ENCODE data around the gene MAN1B1.

MAN1B1 gene

GRCh38 chr9:137068539-137069507 lies 18.0 kb upstream of the MAN1B1 start:
- no peak for DNase-seq (ENCODE audit: low read depth)

DNA sequence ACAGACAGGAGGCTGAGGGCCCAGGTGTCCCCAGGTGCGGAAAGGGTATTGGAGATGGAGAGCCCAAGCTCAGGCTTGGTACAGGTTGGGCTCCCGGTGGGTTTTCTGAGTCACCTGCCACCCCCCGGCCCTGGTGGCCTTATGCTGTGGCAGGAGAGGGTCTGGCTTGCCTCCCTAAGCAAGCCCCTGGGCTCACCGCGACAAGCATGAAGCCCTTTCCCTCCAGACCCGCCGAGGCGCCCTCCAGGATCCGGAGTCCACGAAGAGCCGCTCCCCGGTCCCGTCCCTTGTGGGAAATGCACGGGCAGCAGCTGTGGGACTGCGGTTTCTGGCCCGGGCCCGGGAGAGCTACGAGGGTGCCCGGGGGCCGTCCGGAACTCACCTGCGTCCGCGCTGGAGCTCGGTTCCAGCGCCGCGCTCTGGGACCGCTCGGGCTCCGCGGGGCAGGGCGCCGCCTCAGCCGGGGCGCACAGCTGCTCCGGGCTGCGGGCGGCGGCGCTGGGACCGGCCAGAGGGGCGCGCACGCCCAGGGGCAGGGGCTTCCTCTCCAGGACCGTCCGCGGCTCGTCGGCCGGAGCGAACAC lies 17.2 kb upstream of the MAN1B1 start:
- DNase-seq (ENCODE audit: low read depth): no peak

GRCh38 chr9:137070201-137070905 lies 16.4 kb upstream of the MAN1B1 start, which contains the start of gene SAPCD2:
SAPCD2 (minus strand) TSS chr9:137070557; CDS start chr9:137070460, 97 bp downstream.
- DNase-seq (ENCODE audit: low read depth): no peak

DNA sequence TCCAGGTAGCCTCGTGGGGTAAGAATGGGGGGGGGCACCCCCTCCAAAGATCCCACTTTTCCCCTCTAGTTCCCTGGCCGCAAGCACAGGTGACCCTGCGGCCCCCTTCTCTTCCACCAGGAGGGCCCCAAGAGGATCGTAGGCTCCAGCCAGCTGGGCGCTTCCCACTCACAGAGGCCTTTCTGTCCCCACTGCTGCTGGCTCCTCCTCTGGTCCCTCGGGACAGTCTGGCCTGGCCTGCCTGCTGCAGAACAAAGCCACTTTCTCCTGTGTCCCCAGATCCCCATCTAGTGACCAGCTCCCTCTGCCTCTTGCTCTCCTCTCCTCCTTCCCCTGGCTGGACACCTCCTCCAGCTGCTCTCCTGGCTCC lies 15.9 kb upstream of the MAN1B1 start:
- no peak for DNase-seq (ENCODE audit: low read depth)

GRCh38 chr9:137071282-137071681 lies 15.5 kb upstream of the MAN1B1 start:
- no peak for DNase-seq (ENCODE audit: low read depth)

- DNase-seq (ENCODE audit: low read depth): no peak
Observed at GRCh38 chr9:137073992-137074399, 12.8 kb upstream of the MAN1B1 start.

DNA sequence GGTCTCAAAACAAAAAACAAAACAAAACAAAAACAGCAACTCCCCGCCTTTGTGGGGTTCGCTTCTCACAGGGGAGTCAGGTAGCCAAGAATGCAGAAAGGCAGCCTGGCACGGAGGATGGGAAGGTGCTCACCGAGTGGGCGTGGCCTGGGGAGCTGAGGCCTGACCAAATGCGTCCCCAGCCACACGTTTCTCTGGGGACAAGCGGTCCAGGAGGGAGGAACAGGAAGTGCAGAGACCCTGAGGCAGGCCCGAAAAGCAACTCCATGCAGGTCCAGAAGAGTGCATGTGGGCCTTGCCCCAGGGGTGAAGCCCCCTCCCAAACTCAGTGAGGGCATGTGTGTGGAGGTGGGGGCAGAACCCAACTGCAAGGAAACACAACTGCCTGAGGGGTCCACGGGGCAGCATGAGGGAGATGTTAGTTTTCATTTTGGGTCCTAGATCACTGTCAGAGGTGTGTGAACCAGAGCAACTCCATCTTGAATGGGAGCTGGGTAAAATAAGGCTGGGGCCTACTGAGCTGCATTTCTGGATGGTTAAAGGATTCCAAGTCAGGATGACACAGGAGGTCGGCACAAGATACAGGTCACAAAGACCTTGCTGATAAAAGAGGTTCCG lies 12.0 kb upstream of the MAN1B1 start:
- DNase-seq (ENCODE audit: low read depth): no peak

GRCh38 chr9:137075275-137075775 lies 11.5 kb upstream of the MAN1B1 start:
- DNase-seq (ENCODE audit: low read depth): no peak

- no peak for DNase-seq (ENCODE audit: low read depth)
Observed at GRCh38 chr9:137076636-137077009, 10.2 kb upstream of the MAN1B1 start.

DNA sequence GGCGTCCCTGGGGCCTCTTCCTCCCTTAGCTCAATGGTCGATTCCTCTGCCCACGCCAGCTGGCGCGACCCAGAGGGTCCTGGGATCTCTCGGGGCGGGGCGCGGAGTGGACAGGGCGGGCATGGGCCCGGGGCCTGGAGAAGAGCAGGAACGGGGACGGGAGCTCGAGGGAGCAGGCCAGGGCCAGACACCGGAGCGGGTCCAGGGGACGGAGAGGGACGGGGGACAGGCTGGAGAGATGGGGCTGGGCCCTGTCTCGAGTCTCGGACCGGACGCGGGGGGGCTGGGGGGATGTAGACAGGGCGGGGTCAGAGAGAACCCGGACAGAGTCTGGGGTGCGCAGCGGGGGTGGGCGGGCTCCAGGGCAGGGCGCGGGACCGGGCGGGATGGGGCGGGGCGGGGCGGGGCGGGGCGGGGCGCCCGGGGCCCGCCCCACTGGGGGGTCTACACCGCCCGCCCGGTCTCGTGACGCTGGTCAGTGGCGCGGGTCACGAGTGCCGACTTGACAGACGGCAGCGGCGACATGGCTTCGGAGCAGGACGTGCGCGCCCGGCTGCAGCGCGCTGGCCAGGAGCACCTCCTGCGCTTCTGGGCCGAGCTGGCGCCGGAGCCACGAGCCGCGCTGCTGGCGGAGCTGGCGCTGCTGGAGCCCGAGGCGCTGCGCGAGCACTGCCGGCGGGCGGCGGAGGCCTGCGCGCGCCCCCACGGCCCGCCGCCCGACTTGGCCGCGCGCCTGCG lies 9.6 kb upstream of the MAN1B1 start, which contains the start of gene UAP1L1:
Gene UAP1L1 (plus strand): TSS at position 508 of the 738 bp plus-strand sequence. CDS start 16 bp downstream, at position 524.
- DNase-seq (ENCODE audit: low read depth): no peak

DNA sequence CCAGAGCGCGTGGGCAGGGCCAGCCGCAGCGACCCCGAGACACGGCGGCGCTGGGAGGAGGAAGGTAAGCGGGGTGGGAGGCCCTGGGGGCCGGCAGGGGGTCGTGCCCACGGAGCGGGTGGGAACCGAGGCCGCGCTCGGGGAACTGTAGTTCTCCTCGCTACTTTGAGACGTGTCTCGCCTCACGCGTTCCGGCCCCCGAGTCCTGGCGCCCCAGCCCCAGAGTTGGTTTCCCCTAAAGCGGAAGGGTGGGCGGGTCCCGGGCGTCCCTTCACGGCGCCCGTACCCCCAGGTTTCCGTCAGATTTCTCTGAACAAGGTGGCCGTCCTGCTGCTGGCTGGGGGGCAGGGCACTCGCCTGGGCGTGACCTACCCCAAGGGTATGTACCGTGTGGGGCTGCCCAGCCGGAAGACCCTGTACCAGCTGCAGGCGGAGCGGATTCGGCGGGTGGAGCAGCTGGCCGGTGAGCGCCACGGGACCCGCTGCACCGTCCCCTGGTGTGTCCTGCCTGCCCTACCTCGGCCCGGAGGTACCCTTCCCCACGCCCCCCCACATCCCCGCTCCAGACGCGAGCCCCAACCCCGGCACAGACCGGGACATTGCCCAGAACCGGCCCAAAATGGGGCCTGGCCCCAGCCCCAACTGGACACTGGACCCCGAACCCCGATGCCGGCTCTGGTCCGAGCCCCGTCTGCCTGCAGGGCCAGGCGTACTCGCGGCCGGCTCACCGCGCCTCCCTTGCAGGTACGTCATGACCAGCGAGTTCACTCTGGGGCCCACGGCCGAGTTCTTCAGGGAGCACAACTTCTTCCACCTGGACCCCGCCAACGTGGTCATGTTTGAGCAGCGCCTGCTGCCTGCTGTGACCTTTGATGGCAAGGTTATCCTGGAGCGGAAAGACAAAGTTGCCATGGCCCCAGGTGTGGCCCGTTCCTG lies 8.8 kb upstream of the MAN1B1 start:
- no peak for DNase-seq (ENCODE audit: low read depth)

DNA sequence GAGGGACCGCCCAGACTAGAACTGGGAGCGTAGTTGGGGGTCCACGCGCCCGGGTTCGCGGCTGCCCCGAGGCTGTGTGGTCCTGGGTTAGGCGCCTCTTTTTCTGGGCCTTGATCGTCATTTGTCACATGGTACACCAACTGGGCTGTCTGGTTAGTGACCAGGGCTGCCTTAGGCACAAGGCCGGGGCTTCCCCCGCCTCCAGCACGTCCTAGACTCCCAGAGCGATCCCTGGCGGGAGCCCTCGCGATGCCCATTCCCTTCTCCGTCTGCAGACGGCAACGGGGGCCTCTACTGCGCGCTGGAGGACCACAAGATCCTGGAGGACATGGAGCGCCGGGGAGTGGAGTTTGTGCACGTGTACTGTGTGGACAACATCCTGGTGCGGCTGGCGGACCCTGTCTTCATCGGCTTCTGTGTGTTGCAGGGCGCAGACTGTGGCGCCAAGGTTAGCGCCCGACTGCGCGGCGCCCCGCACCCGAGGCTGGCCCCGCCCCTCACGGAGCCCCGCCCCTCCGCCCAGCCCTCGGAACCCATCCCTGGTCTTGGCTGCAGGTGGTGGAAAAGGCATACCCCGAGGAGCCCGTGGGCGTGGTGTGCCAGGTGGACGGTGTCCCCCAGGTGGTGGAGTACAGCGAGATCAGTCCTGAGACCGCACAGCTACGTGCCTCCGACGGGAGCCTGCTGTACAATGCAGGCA lies 7.9 kb upstream of the MAN1B1 start:
- DNase-seq (ENCODE audit: low read depth): no peak

GRCh38 chr9:137079401-137079787 lies 7.4 kb upstream of the MAN1B1 start:
- DNase-seq (ENCODE audit: low read depth): no peak

GRCh38 chr9:137080260-137081122 lies 6.3 kb upstream of the MAN1B1 start:
- no peak for DNase-seq (ENCODE audit: low read depth)

DNA sequence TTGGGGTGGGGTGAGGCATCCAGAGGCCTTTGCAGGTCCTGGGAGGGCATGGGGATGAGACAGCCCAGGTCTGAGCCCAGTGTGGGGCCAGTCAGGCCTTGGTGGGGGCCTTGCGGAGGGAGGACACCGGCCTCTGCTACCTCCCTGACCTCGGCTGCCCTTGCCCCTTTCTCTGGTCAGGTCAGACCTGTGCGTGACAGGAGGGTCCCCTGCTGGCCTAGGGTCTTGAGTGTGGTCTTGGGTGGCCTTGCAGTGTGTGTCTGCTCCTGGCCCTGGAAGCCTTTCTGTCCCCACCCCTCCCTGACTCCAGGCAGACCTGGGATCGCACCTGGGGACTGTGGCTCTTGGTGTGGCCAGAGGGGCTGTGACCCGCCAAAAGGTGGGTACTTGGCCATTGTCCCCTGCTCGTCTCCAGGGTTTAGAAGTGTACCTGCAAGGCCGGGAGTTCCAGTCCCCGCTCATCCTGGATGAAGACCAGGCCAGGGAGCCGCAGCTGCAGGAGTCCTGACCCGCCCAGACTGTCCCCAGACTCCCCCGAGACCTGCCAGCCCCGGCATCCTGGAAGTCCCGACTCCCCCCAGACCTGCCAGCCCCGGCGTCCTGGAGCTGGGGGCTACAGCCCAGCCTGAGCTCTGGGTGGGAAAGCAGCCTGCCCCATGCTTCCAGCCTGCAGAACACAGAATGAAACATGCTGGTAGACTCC lies 4.4 kb upstream of the MAN1B1 start:
- DNase-seq (ENCODE audit: low read depth): no peak

DNA sequence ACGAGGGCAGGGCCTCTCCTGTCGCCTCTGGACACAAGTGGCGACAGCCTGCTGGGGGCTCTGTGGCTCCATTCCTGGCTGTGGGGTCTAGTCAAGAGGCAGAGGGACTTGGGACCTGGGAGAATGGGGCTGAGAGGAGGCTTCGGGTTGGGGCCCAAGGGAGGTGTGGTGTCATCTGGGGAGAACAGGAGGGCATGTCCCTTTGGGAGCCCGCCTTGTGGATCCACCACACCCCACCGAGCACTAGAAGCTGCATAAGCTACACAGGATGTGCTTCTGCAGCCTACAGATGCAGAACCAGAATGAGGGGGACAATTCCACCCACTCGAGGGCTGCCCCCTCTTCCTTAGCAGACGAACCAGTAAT lies 3.9 kb upstream of the MAN1B1 start:
- no peak for DNase-seq (ENCODE audit: low read depth)

DNA sequence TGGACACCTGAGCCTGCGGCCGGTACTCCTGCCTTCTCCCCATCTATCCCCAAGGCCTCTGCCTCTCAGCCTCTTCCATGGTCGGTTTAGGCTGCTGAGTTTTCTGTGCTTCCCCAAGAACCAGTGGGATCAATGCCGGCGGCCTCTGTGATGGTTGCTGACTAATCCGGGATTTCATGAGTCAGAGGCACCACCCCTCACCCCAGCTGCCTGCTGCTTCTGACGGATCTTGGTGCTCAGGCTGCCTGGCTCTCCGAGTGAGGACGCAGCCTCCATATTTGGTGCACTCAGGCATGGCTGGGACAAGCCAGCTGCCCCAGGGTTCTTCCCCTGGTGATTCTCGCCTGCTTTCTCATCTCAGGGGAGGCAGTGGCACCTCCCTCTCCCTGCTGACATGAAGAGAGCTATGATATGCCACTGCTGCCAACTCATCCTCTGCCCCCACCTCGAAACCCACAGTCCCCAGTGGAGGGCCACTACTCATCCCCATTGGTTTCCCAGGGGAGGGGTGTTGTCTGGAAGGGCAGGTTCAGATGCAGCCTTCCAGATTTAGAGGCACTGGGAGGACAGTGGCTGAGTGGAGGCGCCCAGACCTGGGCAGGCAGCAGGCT lies 3.3 kb upstream of the MAN1B1 start:
- DNase-seq (ENCODE audit: low read depth): peak; percentile 90

DNA sequence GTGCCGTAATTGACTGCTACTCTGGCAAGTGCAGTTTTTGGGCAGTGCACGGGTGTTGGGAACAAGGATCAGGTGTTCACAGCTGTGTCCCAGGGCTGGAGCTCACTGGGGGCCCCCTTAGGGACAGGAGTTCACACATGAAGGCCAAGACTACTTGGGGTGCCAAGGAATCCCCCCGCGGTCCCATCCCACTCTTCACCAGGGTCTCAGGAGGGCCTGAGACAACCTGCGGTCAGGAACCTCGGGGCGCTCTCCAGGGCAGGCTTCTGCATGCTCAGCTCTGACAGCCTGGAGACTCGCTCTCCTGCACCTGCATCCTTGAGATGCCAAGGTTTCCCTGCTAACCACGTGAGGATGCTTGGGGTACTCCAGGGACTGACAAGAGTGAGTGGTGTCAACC lies 2.3 kb upstream of the MAN1B1 start:
- DNase-seq (ENCODE audit: low read depth): no peak
